HG03439 (cell line): ENCODE results near the gene CD79A.
"Not testable (repeated sequence)": the region's sequence is repeated elsewhere in the genome, so short reads cannot be mapped to it uniquely, and the experiment has no call there.

Source experiments
- ATAC-seq: cut with Tn5 transposase; IDR thresholded peaks from one replicate; pipeline ENCODE4 v1.9.1; 2021; ENCODE audit warnings: mild to moderate bottlenecking, moderate library complexity; ENCODE audit not compliant: unreplicated experiment

CD79A gene

GRCh38 chr19:41904118-41904870 lies 27.2 kb downstream of the CD79A start:
- ATAC-seq = no peak

GRCh38 chr19:41905273-41906002 lies 28.4 kb downstream of the CD79A start:
- ATAC-seq = no peak

DNA sequence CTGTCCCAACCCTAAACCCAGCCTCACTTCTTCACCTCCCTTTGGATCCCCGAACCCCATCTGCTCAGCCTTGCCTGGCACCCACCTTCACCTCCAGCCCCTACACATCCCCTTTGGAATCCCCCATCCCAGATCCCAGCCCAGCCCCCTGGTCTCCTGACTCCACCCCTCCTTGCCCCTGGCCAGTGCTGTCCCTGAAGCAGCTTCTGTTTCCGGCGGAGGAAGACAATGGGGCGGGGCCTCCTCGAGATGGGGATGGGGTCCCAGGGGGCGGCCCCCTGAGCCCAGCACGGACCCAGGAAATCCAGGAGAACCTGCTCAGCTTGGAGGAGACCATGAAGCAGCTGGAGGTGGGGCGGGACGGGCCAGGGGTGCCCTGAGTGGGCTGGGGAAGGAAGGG lies 29.2 kb downstream of the CD79A start:
- no peak for ATAC-seq

- no peak for ATAC-seq
Measured at GRCh38 chr19:41906916-41907680, 30.0 kb downstream of the CD79A start.

DNA sequence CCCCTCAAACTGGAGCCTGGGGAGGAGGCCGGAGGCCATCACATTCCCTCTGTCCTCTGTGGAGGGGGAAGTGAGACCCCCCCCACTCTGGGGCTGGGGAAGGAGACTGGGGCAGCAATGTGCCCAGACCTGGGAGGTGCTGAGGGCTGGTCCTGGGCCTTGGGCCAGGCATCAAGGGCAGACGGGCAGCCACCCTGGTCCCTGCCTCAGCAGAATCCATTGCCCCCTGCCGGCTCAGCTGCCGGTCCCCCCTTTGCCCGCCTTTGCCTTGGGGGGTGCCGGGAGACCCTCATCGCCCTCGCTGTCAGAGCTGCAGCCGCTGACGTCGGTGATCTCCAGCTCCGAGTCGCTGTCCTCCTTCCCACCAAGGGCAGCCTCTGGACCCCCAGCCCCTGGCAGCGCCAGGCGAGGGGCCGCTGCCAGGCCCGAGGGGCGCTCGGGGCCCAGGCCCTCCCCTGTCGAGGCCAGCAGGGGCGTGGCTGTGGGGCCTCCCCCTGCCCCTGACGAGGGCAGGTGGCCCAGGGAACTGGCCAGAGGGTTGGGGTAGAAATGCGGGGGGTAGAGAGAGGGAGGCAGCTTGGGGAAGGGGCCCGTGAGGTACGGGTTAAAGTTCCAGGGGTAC lies 31.0 kb downstream of the CD79A start:
- no peak for ATAC-seq

- ATAC-seq = no peak
Measured at GRCh38 chr19:41908724-41909464, 31.8 kb downstream of the CD79A start.

DNA sequence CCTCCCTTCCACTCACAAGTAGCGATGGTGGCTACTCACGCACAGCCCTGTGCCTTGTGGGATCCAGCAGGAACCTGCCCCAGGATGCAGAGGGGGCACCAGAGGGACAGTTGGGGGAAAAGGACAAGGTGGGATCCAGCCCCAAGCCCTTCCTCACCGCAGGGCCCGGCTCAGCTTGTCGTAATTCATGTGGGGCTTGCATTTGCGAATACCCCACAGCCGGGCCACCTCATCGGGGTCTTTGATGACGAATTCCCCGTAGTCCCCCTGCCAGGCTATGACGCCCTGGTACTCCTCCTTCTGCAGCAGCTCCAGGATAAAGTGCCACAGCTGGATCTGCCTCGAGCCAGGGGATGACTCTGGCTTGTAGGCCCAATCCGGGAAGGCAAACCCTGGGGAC lies 32.6 kb downstream of the CD79A start:
- ATAC-seq = no peak

- no peak for ATAC-seq
Measured at GRCh38 chr19:41910240-41910991, 33.3 kb downstream of the CD79A start.

DNA sequence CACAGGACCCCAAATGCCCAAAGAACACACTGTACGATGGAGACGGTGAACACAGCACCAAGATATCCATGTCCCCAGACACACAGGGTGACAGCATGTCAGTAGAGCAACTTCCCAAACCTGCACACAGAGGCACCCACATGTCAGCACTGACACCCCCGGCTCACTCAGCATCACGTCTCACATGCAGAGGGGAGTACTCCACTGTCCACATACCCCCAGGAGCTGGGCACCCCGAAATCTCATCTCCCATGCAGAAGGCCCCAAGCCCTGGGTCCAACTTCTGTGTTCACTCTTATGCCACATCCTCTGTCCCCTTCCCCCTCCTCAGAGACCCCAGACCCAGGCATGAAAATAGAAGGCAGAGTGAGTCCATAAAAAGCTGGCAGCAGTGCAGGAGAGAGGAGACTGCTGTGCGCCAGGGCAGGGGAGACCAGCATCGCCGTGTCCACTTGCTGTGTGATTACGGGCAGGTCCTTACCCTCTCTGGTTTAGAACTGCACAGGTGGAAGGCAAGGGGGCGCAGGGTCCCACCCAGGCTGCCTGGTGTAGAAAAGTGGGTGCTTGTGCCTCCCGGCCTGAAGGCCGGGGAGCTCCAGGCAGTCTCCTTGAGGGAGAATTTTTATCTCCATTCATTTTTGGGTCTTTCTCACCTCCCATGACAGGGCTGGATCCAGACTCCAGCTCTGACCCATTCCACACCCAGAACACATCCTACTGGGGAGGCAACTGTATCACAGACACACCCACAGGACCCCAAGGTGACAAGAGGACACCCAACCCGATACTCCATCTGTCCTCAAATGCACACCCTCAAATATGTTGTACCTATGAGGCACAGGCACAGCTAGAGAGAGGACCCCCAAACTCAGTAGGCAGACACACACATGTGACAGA lies 34.2 kb downstream of the CD79A start:
- ATAC-seq = no peak

GRCh38 chr19:41911889-41912731 lies 35.0 kb downstream of the CD79A start:
- ATAC-seq = no peak

DNA sequence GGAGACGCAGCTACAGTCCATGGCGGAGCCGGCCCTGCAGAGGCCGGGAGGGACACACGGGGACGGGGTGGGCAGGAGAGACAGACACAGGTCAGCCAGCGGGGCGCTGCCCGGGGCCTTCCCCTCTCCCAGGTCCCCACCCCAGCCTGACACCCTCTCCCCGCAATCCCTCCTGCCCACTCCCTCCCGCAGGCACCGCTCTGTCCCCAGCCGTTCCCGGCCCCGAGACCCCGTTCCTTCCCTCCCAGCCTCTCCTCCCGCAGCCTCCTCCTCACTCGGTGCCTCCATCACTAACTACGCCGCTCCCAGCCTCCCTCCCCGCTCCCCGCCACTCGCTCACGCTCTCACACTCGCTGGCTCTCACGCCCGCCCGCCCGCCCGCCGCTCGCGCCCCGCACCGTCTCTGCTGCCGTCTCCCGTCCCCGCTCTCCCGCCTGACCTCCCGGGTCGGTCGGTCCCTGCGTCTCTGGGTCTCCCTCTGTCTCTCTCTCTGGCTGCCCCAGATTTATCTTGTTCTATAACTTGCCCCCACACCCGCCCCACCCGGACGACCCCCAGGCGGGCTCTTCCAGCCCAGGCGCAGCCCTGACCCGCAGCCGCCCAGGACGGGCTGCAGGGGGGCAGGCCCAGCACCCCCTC lies 35.9 kb downstream of the CD79A start:
- no peak for ATAC-seq

GRCh38 chr19:41913538-41914423 lies 36.7 kb downstream of the CD79A start:
- no peak for ATAC-seq

- ATAC-seq = not testable (repeated sequence)
Measured at GRCh38 chr19:41914424-41914834, 37.4 kb downstream of the CD79A start.

DNA sequence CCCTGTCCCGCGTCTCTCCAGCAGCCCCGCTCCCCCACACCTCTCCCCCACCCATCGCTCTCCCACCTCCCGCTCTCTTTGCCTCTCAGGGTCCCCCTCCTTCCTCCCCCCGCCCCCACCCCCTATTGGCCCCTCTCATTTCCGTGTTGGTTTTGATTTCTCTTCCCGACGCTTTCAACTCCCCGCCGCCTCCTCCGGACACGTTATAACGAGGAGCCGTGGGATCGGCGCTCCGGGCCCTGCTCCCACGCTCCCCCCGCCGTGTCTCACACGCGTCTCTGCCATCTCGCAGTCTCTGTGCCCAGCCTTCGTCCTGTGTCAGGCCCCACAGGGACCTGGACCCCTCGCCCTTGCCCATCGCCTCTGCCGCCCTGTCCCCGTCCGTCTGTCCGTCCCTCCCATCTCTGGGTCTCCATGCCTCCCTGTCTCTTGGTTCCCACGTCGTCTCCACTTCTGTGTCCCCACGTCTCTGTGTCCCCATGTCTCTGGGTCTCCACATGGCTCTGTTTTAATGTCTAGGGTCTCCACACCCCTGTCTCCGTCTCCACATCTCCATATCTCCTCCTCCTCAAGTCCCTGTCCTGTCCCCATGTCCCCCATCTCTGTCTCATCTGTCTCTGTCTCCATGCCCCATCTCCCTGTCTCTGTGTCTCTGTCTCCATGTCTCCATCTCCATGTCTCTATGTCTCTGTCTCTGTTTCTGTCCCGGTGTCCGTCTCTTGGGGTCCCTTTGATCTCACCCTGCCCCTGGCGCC lies 38.1 kb downstream of the CD79A start:
- no peak for ATAC-seq

DNA sequence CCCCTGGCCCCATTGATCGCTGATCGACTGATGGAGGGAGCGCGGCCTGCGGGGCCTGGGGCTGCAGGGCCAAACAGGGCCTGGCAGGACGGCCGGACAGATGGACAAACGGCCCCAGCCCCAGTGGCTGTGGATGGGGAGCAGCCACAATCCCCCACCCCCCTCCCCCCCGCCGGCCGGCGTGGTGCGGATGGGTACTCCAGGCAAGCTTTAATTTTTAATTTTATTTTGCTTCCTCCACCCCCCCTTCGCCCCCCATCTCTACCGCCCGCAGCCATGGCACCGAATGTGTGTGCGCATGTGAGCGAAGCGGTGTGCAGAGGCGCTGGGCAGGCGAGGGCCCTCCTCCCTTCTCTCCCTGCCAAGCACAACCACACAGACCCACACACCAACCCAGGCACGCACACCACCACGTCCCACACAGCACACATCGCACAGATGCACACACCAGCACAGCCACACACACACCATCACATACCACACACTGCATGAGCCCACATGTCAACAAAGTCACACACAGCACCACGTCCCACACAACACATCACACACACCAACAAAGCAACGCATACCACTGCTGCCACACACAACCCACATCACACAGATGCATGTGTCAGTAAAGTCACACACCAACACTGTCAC lies 38.8 kb downstream of the CD79A start:
- no peak for ATAC-seq
